Vagina (tissue), 2 donors: ENCODE results near the gene CUX1.

Experiments
- CTCF ChIP-seq, 3 experiments: fragments of 450-650 bp in 2 of 3; fragments of 200-600 bp in 1 of 3; sonication (generic) in 1 of 3; IDR thresholded peaks; one replicate each; pipeline ENCODE4 v1.5.1; 2017 to 2019; ENCODE audit warnings: antibody characterized with exemption in 3 of 3, mild to moderate bottlenecking in 2 of 3, moderate library complexity in 2 of 3
- POLR2A ChIP-seq, 2 donors: fragments of 450-650 bp; IDR thresholded peaks; one replicate each; pipeline ENCODE4 v1.6.1; 2017; ENCODE audit warnings: antibody characterized with exemption in 2 of 2, mild to moderate bottlenecking in 2 of 2, moderate library complexity in 2 of 2

GRCh38 chr7:101879565-101879964 is 62.1 kb downstream of the CUX1 start:
- no peak for TF ChIP-seq POLR2A (IDR thresholded peaks at IDR 0.05)
- TF ChIP-seq CTCF (IDR thresholded peaks at IDR 0.05), result no peak
